Fibroblast of skin of right quadriceps (primary cell): ENCODE measurements around the gene SLC24A4.

Source experiments
- DNase-seq: peaks from one replicate; pipeline ENCODE4 v3.0.0-alpha.2; 2013

SLC24A4 gene

DNA sequence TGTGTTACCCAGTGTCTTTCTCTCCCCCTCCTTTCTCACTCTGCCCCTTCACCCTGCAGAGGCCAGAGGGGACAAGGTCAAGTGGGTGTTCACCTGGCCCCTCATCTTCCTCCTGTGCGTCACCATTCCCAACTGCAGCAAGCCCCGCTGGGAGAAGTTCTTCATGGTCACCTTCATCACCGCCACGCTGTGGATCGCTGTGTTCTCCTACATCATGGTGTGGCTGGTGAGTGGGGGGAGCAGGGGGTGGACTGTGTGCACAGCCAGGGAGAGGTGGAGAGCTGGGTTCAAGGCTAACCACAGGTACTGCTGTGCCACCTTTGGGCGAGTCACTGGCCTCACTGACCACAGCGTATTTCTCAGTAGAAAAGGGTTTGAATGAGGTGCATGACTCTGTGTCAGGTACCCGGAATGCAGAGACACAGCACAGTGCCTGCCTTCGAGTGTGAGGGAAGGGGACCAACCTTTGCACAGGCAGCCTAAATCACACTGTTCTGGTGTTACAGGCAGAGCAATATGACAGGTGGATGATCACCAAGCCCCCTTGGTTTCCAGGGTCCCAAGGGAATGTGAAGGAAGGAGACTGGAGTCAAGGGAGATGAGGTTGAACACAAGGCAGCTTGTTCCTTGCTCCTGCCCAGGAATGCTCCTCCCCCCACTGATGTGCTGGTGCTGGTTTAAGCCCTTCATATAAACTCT is 159.8 kb downstream of the SLC24A4 start:
- no peak for DNase-seq

DNA sequence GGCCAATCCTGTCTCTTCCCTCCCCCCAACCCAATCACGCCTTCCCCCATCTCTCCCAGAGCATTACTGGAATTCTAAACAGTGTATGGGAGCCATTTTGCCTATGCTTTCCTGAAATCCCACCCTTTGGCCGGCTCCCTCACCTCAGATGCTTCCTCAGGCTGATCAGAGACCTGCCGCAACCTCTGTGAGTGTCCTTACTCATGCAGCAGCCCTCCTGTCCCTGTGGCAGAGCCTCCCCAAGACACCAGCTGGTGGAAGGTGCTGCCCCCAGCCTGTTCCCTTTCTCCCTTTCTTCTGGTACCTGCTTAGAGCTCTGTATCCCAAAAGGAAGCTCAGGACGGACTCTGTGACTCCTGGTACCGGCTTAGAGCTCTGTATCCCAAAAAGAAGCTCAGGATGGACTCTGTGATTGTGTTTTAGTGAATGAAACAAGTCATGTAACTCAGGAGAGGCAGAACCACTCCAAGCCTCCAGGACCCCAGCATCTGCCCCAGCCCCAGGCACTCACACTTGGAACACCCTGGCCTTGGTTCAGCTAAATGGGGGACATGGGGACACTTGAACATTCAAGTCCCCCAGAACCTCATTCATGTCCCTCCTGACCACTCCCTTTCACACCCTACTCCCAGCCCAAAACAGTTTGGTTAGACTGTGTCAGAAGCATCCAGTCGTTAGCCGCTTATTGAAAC is 161.3 kb downstream of the SLC24A4 start:
- no peak for DNase-seq

DNA sequence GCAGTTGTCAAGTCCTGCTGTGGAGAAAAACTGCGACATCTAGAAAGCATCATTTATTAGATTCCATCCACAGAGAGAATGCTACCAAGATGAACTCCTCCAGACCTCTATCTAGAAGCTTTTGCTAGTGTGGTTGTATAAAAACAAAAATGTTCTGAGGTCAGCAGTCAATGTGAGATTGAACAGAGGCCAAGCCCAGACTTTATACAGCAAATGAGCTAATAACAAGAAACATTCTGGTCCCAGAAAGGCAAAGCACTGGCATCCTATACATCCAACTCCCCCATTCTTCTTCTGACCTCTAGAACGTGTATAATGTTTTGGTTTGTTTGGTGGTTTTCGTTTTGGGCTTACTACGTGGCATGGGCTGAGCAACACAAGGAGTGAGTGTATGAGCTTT is 163.9 kb downstream of the SLC24A4 start:
- peak; percentile 46 for DNase-seq

DNA sequence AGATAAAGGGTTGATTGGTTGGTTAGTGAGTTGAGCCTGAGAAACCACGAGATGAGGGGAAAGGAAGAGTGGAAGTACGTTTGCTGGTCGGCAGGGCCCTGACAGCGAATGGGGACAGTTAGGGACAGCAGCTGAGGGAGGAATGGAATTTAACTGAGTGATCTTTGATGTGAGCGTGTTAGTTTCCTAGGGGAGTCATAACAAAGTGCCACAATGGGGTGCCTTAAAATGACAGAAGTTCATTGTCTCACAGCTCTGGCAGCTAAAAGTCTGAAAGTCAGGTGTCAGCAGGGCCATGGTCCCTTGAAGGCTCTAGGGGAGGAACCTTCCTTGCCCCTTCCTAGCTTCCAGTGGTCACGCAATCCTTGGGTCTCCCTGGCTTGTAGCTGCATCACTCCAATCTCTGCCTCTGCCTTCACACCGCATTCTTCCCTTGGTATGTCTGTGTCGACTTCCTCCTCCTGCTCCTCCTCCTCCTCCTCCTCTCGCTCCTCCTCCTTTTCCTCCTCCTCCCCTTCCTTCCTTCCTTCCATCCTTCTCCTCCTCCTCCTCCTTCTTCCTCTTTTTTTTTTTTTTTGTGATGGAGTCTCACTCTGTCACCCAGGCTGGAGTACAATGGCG is 164.7 kb downstream of the SLC24A4 start:
- no peak for DNase-seq

DNA sequence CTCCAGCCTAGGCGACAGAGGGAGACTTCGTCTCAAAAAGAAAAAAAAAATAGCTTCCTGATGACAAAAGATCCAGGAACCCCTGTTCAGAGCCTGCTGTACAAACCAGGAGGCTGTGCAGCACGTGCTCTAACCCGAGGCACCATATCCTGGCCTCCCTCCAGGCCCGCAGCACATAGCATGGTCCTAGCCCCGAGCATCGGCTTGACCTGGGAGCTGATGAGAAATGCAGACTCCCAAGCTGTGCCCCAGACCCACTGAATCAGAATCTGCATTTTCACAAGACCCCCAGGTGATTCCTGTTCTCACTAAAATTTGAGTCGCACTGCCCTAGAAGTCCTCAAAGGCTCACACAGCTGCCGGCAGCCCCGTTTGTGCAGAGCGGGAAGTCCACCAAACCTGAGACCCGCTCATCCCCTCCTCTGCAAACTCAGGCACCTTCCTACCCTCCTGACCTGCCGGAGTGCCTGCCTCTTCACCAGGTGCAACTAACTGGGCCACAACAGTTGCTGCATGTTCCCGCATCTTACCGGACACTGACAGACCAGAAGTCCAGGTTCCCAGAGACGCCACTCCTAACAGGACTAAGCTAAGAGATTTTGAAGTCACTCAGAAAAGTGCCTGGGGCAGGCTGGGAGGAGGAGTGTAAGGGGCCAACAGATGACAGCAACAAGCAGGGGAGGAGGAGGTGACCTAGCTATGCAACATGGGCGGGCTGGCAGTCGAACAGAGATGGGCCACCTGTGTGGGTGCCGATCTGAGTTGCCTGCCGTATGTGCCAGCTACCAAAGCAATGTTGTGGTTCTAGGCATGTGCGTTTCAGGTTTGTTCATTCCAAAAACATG is 166.7 kb downstream of the SLC24A4 start:
- no peak for DNase-seq

DNA sequence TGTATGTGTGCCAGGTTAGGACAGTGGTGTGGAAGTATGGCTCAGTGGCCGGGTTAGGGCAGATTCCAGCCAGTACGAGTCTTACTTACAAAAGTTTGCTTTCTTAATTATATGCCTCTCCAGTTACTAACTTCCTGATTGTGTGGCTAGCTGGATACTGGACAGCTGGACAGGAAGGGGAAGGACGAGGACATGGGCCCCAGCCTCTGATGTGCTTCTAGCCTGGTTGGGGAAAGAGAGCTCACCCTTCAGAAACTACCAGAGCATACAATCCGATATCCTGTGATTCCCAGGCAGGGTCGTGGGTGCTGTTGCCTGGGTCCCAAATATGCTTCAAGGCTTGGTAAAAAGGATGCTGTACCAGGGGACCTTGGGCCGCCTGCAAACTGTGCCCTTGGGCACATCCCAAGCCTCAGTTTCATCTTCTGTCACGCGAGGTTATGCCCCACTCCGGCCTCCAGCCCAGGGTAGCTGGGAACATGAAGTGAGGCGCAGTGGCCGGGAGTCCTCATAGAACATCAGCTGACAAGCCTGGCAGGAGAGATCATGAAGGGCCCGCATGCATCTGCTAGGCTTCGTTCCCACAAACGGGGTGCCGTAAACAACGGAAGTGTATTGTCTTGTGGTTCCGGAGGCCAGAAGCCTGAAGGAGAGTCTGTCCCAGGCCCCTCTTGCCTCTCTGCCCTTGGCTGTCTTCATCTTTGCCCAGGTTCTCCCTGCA is 167.4 kb downstream of the SLC24A4 start:
- DNase-seq: no peak

DNA sequence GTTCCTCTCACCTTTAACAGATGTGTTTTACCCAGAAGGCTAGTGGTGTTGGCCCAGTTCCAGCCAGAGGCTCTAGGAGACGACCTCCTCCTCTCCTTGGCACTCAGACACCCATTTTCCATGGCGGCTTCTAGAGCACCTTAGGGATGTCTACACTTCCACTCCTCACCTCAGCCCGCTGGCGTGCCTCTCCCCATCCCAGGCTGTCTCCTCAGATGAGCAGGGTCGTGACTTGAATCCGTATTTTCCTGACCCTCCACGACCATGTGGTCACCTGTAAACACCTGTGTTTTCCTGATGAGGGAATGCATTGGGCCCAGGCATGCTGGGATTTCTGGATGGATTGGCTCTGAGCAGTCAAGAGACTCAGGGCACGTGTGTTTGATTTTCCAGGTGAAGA is 168.8 kb downstream of the SLC24A4 start:
- DNase-seq: no peak

DNA sequence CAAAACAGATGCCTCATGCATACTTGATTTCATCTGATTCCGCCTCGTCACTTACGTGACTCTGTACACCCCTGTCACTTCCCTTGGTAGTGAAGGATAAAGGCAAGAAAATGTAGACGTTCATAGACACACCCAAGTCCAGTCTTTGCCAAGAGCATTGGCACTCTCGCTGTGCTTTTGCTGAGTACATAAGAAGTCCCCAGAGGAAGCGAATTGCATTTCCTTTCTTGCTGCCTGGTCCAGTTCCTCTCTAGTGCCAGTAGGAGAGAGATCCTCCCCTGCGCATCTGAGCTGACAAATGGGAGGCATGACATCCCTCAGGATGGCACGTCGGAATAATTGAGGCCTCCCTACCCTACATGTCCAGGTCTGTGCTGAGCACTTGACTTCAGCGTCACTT is 169.3 kb downstream of the SLC24A4 start:
- DNase-seq: no peak

DNA sequence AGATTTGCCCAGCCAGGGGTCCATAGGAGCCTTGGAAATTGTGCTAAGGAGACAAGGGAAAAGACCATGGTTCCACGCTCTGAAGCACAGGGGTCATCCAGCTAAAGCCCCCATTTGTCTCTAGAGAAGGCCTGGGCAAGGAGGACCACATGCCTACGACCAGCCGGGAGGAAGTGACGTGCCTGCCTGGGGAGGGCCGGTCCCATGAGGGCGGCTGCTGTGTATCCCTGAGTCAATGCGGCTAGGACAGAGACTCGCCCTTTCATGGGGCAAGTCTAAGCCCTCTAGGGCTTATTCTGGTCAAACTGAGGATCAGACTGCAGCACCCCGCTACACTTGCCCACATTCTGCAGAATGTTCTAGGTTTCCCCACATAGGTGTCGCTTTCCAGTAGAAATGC is 170.1 kb downstream of the SLC24A4 start:
- no peak for DNase-seq

DNA sequence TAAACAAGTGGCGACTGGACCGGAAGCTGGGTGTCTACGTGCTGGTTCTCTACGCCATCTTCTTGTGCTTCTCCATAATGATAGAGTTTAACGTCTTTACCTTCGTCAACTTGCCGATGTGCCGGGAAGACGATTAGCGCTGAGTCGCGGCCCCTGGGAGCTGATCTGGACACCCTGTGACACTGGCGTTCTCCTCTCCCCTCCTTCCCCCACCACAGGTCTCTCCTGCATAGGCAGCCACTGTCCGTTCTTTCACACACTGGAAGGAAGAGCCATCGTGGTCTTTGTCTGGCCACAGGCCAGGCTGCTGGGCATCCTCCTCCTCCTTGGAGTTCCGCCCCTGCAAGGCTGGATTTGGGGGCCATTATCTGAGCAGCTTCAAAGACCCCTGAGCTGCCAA is 170.5 kb downstream of the SLC24A4 start:
- no peak for DNase-seq

DNA sequence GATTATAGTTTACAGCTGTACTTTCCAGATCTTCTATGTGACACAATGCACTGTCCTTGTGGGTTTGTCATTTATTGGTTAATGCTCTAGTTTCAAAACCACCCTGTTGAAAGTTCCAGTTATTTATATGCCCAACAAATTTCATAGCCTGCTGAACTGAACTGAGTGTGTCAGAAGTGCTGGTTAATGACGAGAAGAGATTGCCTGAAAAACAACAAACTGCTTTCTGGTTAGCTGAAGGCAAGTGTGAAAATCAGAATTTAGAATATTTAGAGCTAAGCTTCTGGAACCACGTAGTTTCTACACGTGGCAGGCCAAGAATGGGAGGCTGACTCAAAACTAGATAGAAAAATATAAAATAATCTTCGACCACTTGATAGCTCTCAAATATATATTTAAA is 171.5 kb downstream of the SLC24A4 start:
- DNase-seq: no peak

DNA sequence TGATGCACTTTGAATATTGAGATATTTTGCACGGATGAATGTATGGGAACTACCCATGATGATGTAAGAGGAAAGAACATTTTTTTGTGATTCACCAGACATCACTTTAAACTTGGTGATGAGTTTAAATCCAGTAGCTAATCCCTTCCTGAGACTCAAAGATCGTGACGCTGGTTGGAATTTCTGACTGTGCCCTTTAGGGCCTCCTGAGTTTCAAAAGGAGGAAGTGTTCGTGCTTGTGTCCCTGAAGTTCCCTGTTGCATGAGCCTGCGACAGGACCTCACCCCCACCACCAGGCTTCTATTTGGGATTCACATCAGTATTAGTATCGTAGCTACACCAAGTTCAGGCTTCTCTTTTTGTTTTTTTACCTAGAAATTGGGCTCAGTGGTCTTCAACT is 172.1 kb downstream of the SLC24A4 start:
- DNase-seq: peak; percentile 93

DNA sequence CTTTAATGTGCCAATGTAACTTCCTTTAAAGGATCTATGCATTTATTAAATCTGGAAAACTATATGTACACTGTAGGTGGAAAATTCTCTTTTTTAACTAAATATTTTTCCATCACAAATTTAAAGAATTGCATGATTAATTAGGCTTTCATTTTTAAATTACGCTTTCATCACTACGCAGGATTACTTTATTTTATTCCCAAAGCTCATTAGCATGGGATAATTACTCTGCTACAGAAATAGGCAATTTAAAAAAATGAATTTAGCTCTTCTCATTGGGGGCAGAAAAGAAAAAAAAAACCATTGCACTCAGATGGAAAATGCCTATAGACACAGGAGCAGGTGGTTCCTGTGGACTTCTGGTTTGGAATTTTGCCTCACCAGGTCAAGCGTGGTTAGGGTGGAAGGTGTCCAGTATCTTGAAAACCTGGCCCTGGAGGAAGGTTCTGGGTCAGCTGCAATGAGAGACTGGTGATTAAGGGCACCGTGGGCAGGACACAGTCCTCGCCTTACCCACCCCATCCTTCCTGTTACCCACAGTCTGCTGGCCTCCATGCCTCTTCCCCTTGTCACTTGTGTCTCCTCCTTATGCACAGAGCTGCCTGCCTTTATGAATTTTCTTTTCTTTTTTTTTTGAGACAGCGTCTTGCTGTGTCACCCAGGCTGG is 173.4 kb downstream of the SLC24A4 start:
- no peak for DNase-seq

DNA sequence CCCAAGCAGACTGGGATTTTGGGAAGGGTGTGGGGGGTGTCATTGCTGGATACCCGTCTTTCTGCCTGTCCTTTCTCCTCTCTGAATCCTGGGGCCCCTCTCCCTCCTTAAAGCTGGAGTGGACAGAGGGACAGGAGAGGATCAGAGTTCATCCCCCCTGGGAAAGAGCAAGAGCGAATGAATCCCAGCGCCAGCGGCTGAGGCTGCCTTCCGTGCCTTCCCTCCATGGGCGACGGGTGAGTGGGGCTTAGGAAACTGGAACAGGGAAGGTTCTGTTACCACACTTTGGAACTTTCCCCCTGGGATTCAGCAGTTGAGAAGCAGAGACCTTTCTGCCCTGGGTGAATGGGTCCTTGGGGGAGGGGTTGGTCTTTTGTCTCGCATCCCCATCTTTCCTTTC is 174.4 kb downstream of the SLC24A4 start:
- no peak for DNase-seq

DNA sequence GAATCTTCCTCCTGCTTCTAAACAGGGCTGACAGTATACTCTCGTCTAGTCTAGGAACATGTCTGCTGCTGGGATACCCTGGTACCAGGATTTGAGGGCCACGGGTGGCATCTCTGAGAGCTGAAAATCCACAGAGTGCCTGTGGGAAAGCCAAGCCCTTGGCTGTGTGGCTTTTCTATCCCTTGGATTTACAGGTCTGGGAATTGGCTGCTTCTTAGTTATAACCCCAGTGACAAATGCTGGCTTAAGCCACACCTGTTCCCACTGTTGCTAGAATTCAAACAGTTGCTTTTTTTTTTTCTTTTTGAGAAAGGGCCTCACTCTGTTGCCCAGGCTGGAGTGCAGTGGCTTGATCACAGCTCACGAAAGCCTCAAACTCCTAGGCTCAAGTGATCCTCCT is 176.3 kb downstream of the SLC24A4 start:
- DNase-seq: no peak

DNA sequence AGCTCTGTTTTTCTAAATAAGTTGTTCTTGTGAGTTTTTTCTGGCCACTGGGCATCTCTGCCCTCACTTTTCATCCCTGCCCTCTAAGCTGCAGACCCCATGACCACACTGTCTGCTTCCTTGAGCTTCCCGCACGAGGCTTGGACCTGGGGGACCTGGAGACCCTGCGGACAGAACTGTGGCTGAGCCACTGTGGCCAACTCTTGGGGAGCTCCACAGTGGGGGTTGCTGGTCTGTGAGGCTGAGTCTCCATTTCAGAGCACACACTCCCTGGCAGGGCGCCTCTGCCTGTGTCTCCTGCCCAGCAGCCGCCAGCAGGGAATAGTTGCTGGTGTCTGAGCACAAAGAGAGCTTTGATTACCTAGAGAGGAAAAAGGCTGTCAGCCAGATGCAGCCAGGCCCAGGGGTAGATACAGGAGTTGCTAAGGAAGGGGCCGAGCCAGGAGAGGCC is 177.6 kb downstream of the SLC24A4 start:
- peak; percentile 32 for DNase-seq

DNA sequence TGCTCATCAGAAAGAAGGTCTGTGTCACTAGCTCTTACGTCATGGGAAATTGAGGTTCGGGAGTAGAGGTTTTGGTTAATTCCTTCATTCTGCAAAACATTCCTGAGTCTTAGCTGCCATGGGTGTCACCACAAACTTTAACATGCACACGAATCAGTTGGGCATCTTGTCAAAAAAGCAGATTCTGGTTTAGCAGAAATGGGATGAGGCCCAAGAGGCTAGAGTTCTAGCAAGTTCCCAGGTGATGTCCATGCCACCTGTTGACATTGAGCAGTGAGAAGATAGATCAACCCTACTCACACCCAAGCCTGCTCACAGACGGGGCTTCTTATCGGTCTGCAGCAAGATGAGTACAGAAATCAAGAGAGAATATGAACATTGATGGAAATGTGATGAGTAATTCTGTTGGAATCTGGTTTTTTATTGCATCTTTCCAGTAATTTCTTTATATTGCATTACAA is 179.0 kb downstream of the SLC24A4 start:
- peak; percentile 95 for DNase-seq

DNA sequence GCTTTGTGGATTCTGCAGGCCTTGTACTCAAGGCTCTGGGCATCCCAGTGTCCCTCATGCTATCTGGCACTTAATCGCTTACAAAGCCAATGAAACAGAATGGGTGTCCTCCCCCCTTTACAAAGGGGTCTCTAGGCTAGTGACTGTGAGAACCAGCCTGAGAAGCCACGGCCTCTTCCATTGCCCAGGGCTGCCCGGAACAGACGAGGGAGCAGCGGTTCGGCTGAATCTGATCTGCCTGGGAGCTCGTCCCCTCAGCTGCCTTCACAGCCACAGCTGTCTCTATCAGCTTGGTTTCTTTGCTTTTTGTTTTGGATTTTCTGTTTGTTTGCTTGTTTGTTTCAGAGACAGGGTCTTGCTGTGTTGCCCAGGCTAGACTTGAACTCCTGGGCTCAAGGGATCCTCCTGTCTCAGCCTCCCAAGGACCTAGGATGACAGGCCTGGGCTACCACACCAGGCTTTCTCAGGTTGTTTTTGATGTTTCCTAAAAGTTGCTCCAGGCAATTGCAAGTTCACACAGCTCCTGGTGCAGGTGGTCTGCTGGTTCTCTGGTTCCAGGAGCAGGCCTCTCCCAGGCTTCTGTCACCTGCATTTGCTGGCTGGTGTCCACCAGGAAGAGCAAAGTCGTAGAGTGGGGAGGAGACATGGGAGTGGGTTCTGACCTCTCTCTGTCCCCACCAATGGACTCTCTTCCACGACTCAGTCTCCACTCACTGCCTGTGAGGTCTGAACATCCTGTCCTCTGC is 179.7 kb downstream of the SLC24A4 start:
- no peak for DNase-seq

DNA sequence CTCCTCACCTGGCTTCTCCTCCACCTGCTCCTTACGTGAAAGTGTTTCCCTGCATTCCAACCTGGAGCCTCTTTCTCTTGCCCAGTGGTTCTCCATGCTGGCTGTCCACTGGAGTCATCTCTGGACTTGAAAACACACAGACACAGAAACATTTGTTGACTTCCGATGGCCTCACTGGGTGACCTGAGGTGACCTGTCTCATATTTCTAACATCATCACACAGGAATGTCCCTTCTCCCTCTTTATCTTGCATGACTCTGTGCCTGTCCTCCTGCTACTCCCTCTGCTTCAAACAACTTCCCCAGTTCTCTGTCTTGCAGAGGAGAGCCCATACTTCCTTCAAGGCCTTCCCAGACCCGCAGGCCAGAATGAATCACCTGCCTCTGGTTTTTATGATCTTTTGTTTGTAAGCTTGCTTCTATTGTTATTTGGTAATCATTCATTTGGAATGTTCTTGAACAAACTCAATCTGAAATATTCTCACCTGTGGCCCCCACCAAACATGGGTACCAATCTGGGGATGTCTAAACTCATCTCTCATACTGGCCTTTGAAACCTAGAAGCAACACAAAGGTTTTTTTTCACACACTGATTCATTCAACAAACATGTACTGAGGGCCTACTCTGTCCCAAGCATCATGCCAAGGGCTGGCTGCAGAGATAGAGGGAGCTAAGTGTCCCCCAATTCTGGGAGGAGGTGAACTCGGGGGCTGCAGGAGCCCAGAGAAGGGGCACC is 181.0 kb downstream of the SLC24A4 start:
- peak; percentile 67 for DNase-seq

DNA sequence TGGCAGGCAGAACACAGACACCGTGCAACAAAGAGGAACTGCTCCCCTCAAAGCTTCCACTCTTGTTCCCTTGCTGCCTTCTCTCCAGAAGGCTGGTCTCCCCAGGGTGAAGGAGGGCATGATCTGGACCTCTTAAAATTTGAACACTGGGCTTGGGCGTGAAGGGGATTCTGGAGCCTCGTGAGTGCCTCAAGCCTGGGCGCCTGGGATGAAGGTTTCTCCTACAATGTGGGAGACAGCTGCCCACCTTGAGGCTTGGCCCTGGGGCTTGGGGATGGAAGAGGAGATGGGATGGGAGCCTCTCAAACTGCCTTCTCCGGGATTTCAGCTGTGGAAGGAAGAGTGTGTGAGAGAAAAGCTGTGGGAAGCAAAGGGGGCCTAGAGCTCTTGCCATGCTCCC is 182.9 kb downstream of the SLC24A4 start:
- DNase-seq: no peak
